HepG2 (cell line): ENCODE results near the gene THAP3. TPM values are rescaled to one million over a fixed set of nuclear protein-coding genes. Genes with fewer than 3 reads are reported as not detected.

ENCODE experiments used
- ATF4 ChIP-seq, 2 experiments: fragments of 450-650 bp in 1 of 2; sonication (generic) in 1 of 2; formaldehyde crosslinking; IDR thresholded peaks; 2 replicates each; pipeline versions ENCODE4 v1.5.0 to v1.8.0; 2020 to 2022; ENCODE audit warnings: mild to moderate bottlenecking in 1 of 2, missing genetic modification reagents in 1 of 2
- CBX1 ChIP-seq: IDR thresholded peaks from one replicate; pipeline ENCODE4 v1.6.1; 2016; ENCODE audit warnings: antibody characterized with exemption, low read depth
- CEBPB ChIP-seq: IDR thresholded peaks from 2 replicates; pipeline ENCODE4 v1.6.1; 2011; ENCODE audit warnings: low read depth, low read length, improper control_type of control experiment, borderline replicate concordance
- FOXK1 ChIP-seq: sonication (generic); formaldehyde crosslinking; IDR thresholded peaks from 2 replicates; pipeline ENCODE4 v1.4.0; 2020; ENCODE audit warnings: low read depth, missing genetic modification reagents, borderline replicate concordance
- FOXO1 ChIP-seq: sonication (generic); formaldehyde crosslinking; IDR thresholded peaks from 2 replicates; pipeline ENCODE4 v1.4.0; 2020; ENCODE audit warnings: missing genetic modification reagents
- HDAC1 ChIP-seq: sonication (generic); formaldehyde crosslinking; IDR thresholded peaks from 2 replicates; pipeline ENCODE4 v1.5.1; 2020; ENCODE audit warnings: mild to moderate bottlenecking, missing genetic modification reagents
- IKZF4 ChIP-seq: sonication (generic); formaldehyde crosslinking; IDR thresholded peaks from 2 replicates; pipeline ENCODE4 v1.5.1; 2020; ENCODE audit warnings: borderline replicate concordance, mild to moderate bottlenecking, low read depth, missing genetic modification reagents; ENCODE audit errors: not compliant biosample characterization
- MIER2 ChIP-seq: IDR thresholded peaks from 2 replicates; pipeline ENCODE4 v1.6.1; 2016; ENCODE audit warnings: missing biosample characterization, missing genetic modification reagents
- MXI1 ChIP-seq: IDR thresholded peaks from 3 replicates; pipeline ENCODE4 v1.6.1; 2012; ENCODE audit warnings: low read depth, low read length, inconsistent platforms, borderline replicate concordance
- MYPOP ChIP-seq: sonication (generic); formaldehyde crosslinking; IDR thresholded peaks from 2 replicates; pipeline ENCODE4 v1.8.1; 2023; ENCODE audit warnings: mild to moderate bottlenecking, moderate library complexity, missing genetic modification reagents
- NCOR1 ChIP-seq: fragments of 200-600 bp; sonication (generic); IDR thresholded peaks from 2 replicates; pipeline ENCODE4 v1.7.0; 2017; ENCODE audit warnings: antibody characterized with exemption, low read length, borderline replicate concordance
- SOX5 ChIP-seq: IDR thresholded peaks from 2 replicates; pipeline ENCODE4 v1.6.1; 2016; ENCODE audit warnings: borderline replicate concordance
- SPEN ChIP-seq: sonication (generic); formaldehyde crosslinking; IDR thresholded peaks from 2 replicates; pipeline ENCODE4 v1.5.1; 2020; ENCODE audit warnings: low read depth, mild to moderate bottlenecking, missing genetic modification reagents
- XBP1 ChIP-seq: sonication (generic); formaldehyde crosslinking; IDR thresholded peaks from 2 replicates; pipeline ENCODE4 v1.5.0; 2020; ENCODE audit warnings: missing genetic modification reagents
- ZFX ChIP-seq: sonication (generic); formaldehyde crosslinking; IDR thresholded peaks from 2 replicates; pipeline ENCODE4 v1.4.0; 2020; ENCODE audit warnings: mild to moderate bottlenecking, low read depth, missing genetic modification reagents, moderate library complexity
- ZGPAT ChIP-seq: IDR thresholded peaks from 2 replicates; pipeline ENCODE4 v1.6.1; 2016; ENCODE audit warnings: mild to moderate bottlenecking
- ZMAT3 ChIP-seq: sonication (generic); formaldehyde crosslinking; conservative IDR thresholded peaks from 2 replicates; pipeline ENCODE4 v1.7.0; 2021; ENCODE audit warnings: missing genetic modification reagents
- ZNF331 ChIP-seq: sonication (generic); formaldehyde crosslinking; IDR thresholded peaks from 2 replicates; pipeline ENCODE4 v1.4.0; 2020; ENCODE audit warnings: missing genetic modification reagents
- ZNF569 ChIP-seq: sonication (generic); formaldehyde crosslinking; IDR thresholded peaks from 2 replicates; pipeline ENCODE4 v1.5.0; 2020; ENCODE audit warnings: mild to moderate bottlenecking, missing genetic modification reagents, moderate library complexity, borderline replicate concordance
- ZNF7 ChIP-seq: IDR thresholded peaks from 2 replicates; pipeline ENCODE4 v1.6.1; 2016; ENCODE audit warnings: missing biosample characterization, missing genetic modification reagents
- ZNF772 ChIP-seq: sonication (generic); formaldehyde crosslinking; IDR thresholded peaks from 2 replicates; pipeline ENCODE4 v1.5.0; 2020; ENCODE audit warnings: mild to moderate bottlenecking, missing genetic modification reagents
- ZNF784 ChIP-seq: sonication (generic); formaldehyde crosslinking; IDR thresholded peaks from 2 replicates; pipeline ENCODE4 v1.5.1; 2020; ENCODE audit warnings: missing genetic modification reagents, mild to moderate bottlenecking, borderline replicate concordance
- ZNF790 ChIP-seq: sonication (generic); formaldehyde crosslinking; IDR thresholded peaks from 2 replicates; pipeline ENCODE4 v1.8.0; 2022; ENCODE audit warnings: missing genetic modification reagents, mild to moderate bottlenecking, borderline replicate concordance
- ZSCAN30 ChIP-seq: sonication (generic); formaldehyde crosslinking; IDR thresholded peaks from 2 replicates; pipeline ENCODE4 v1.5.0; 2020; ENCODE audit warnings: mild to moderate bottlenecking, missing genetic modification reagents
- polyA plus RNA-seq, 8 experiments: library from polyadenylated mRNA; depleted of rRNA in 3 of 8; stranded (reverse) in 7 of 8; unstranded in 1 of 8; fragments of >200 nt; fragmentation: Illumina TruSeq in 4 of 8; extraction: Trizol in 4 of 8; gene quantifications; 2 replicates each; pipeline versions ENCODE4 v1.2.1 to v1.2.3, GENCODE V29; 2011 to 2016; ENCODE audit warnings: low read depth in 4 of 8, missing spikeins in 1 of 8, mixed read lengths in 1 of 8; ENCODE audit not compliant: insufficient read depth in 1 of 8
- total RNA-seq, 5 experiments: library from RNA; depleted of rRNA; stranded (reverse); fragments of >200 nt; fragmentation: Illumina TruSeq; extraction: Trizol; gene quantifications; 2 replicates each; pipeline ENCODE4 v1.2.3, GENCODE V29; 2016; ENCODE audit warnings: low read depth in 1 of 5

Gene THAP3
- total and polyA plus RNA-seq, 2 of the 13 experiments (the other 11 are each of a cell fraction or from before 2014, with no cell fraction given) = 10.3 to 14.9 TPM

- TF ChIP-seq ZNF331 (CRISPR knock-in tag) (0 out of 2 replicates have a peak, but pooled peaks have one; percentile 14), ZNF7 (CRISPR knock-in tag) (no peak), NCOR1 (no peak), ZMAT3 (CRISPR knock-in tag) (peak; percentile 18; the same call in 1 of the 2 replicates), MXI1 (peak; percentile 50; the same call in 2 of the 3 replicates), ZGPAT (CRISPR knock-in tag) (0 out of 2 replicates have a peak, but pooled peaks have one; percentile 20), FOXO1 (CRISPR knock-in tag) (0 out of 2 replicates have a peak, but pooled peaks have one; percentile 7), ZNF772 (CRISPR knock-in tag) (peak; percentile 65; the same call in 1 of the 2 replicates), ZNF790 (CRISPR knock-in tag) (peak; percentile 58; the same call in 1 of the 2 replicates), IKZF4 (CRISPR knock-in tag) (peak; percentile 11), ZSCAN30 (CRISPR knock-in tag) (no peak), FOXK1 (CRISPR knock-in tag) (0 out of 2 replicates have a peak, but pooled peaks have one; percentile 24), MIER2 (CRISPR knock-in tag) (0 out of 2 replicates have a peak, but pooled peaks have one; percentile 19), ZFX (CRISPR knock-in tag) (peak; percentile 99), SOX5 (CRISPR knock-in tag) (peak; percentile 10; the same call in 1 of the 2 replicates), CBX1 (peak; percentile 43), ZNF569 (CRISPR knock-in tag) (no peak), ZNF784 (CRISPR knock-in tag) (peak; percentile 24; the same call in 1 of the 2 replicates), XBP1 (no peak), SPEN (CRISPR knock-in tag) (peak; percentile 81), MYPOP (CRISPR knock-in tag) (no peak), CEBPB (no peak), ATF4 (CRISPR knock-in tag; IDR thresholded peaks at IDR 0.05) (no peak), HDAC1 (peak; percentile 77; the same call in 1 of the 2 replicates)
Measured at GRCh38 chr1:6624710-6625583, at the start of gene THAP3 (continued).
